HepG2 (cell line): Measurements from ENCODE around the gene GABRG3.

ENCODE experiments used
- CAMTA2 ChIP-seq: sonication (generic); formaldehyde crosslinking; IDR thresholded peaks from 2 replicates; pipeline ENCODE4 v1.4.0; 2020; ENCODE audit warnings: mild to moderate bottlenecking, missing genetic modification reagents, borderline replicate concordance
- FOSL1 ChIP-seq: sonication (generic); formaldehyde crosslinking; IDR thresholded peaks from 2 replicates; pipeline ENCODE4 v1.9.0; 2021; ENCODE audit warnings: missing genetic modification reagents, borderline replicate concordance
- HOXA5 ChIP-seq: sonication (generic); formaldehyde crosslinking; IDR thresholded peaks from 2 replicates; pipeline ENCODE4 v1.4.0; 2020; ENCODE audit warnings: missing genetic modification reagents
- POLR2AphosphoS5 ChIP-seq: IDR thresholded peaks from 2 replicates; pipeline ENCODE4 v1.6.1; 2012; ENCODE audit warnings: low read depth, low read length
- RAD21 ChIP-seq: fragments of 450-650 bp; formaldehyde crosslinking; IDR thresholded peaks from 2 replicates; pipeline ENCODE4 v1.5.0; 2020; ENCODE audit warnings: mild to moderate bottlenecking
- SIN3A ChIP-seq: IDR thresholded peaks from 2 replicates; pipeline ENCODE4 v1.6.1; 2011; ENCODE audit warnings: low read depth, mild to moderate bottlenecking, control low read depth, low read length, borderline replicate concordance
- SMARCC2 ChIP-seq: fragments of 450-650 bp; IDR thresholded peaks from 2 replicates; pipeline ENCODE4 v1.6.1; 2017; ENCODE audit warnings: antibody characterized with exemption, mild to moderate bottlenecking
- TARDBP ChIP-seq: sonication (generic); formaldehyde crosslinking; IDR thresholded peaks from 2 replicates; pipeline ENCODE4 v1.8.0; 2022; ENCODE audit warnings: mild to moderate bottlenecking, missing genetic modification reagents
- TF ChIP-seq, protein P1 (sequence below): sonication (generic); formaldehyde crosslinking; IDR thresholded peaks from 2 replicates; pipeline ENCODE4 v1.8.0; 2022; ENCODE audit warnings: low read depth, missing genetic modification reagents
- TF ChIP-seq, protein P2 (sequence below): sonication (generic); formaldehyde crosslinking; conservative IDR thresholded peaks from 2 replicates; pipeline ENCODE4 v1.4.0; 2020; ENCODE audit warnings: missing genetic modification reagents
- TF ChIP-seq, protein P3 (sequence below), 2 experiments: sonication (generic) in 1 of 2; formaldehyde crosslinking in 1 of 2; IDR thresholded peaks; 2 replicates each; pipeline versions ENCODE4 v1.5.1 to v1.6.1; 2011 to 2020; ENCODE audit warnings: borderline replicate concordance in 1 of 2, low read depth in 1 of 2, low read length in 1 of 2, mild to moderate bottlenecking in 1 of 2, missing genetic modification reagents in 1 of 2, moderate library complexity in 1 of 2

DNA sequence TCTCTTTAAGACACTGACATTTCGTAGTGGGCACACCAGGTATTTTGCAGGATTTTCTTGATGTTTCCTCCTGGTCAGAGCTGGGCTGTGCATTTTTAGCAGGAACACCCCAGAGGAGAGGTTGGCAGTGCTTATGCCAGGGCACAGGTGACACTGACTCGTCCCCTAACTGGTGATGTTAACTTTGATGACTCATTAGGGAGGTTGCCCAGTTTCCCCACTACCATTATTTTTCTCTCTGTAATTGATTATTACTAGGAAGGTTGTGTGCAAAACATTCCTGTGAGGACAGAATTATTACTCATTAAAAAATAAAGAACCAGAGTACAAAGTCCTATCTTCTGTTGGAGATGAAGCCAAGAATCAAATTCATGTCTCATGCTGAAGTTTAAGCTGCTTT lies 394.5 kb downstream of the GABRG3 start:
- TF ChIP-seq POLR2AphosphoS5 (no peak), TARDBP (CRISPR knock-in tag) (no peak), CAMTA2 (CRISPR knock-in tag) (no peak), HOXA5 (no peak), RAD21 (CRISPR knock-in tag) (no peak), SMARCC2 (no peak), FOSL1 (CRISPR knock-in tag) (no peak), SIN3A (no peak)
- TF ChIP-seq, protein P1, sequence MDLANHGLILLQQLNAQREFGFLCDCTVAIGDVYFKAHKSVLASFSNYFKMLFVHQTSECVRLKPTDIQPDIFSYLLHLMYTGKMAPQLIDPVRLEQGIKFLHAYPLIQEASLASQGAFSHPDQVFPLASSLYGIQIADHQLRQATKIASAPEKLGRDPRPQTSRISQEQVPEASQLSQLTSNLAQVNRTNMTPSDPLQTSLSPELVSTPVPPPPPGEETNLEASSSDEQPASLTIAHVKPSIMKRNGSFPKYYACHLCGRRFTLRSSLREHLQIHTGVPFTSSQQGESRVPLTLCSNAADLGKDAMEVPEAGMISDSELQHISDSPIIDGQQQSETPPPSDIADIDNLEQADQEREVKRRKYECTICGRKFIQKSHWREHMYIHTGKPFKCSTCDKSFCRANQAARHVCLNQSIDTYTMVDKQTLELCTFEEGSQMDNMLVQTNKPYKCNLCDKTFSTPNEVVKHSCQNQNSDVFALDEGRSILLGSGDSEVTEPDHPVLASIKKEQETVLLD, result no peak
- TF ChIP-seq, protein P2, sequence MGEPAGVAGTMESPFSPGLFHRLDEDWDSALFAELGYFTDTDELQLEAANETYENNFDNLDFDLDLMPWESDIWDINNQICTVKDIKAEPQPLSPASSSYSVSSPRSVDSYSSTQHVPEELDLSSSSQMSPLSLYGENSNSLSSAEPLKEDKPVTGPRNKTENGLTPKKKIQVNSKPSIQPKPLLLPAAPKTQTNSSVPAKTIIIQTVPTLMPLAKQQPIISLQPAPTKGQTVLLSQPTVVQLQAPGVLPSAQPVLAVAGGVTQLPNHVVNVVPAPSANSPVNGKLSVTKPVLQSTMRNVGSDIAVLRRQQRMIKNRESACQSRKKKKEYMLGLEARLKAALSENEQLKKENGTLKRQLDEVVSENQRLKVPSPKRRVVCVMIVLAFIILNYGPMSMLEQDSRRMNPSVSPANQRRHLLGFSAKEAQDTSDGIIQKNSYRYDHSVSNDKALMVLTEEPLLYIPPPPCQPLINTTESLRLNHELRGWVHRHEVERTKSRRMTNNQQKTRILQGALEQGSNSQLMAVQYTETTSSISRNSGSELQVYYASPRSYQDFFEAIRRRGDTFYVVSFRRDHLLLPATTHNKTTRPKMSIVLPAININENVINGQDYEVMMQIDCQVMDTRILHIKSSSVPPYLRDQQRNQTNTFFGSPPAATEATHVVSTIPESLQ (CRISPR knock-in tag), result no peak
- TF ChIP-seq, protein P3, sequence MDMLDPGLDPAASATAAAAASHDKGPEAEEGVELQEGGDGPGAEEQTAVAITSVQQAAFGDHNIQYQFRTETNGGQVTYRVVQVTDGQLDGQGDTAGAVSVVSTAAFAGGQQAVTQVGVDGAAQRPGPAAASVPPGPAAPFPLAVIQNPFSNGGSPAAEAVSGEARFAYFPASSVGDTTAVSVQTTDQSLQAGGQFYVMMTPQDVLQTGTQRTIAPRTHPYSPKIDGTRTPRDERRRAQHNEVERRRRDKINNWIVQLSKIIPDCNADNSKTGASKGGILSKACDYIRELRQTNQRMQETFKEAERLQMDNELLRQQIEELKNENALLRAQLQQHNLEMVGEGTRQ (IDR thresholded peaks at IDR 0.05; ENCODE audit: low read depth, low read length), result no peak
- TF ChIP-seq, protein P3 (CRISPR knock-in tag; IDR thresholded peaks at IDR 0.05; ENCODE audit: borderline replicate concordance), result no peak
